ENCODE data around the gene ZBTB20.

Gene ZBTB20

DNA sequence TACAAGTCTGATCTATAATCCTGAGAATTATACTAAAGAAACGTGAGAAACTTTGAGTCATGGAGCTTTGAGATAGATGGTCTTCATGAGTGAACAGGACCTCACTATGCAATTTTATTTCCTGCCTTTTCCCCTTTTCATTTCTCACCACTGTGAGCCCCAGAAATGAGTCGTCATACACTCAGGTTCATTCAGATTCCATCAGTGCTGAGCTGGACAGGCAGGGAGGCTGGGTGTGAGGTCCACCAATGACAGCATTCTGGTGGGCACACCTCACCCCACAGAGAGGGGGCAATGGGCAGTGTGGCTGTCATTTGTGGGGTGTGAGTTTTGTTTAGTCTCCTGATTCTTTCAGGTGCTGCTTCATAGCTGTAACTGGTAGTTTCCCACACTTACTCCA, 836.4 kb downstream of the ZBTB20 start:
- no peak overlapping the region for H2BK120ac ChIP-seq (ENCODE audit: low read depth, low read length)
- no peak overlapping the region for H3K23ac ChIP-seq (ENCODE audit: low read length)
- no peak overlapping the region for H3K27ac ChIP-seq (ENCODE audit: low read depth, low read length)
- no peaks in the 10 kb centered on the region for H3K79me1 ChIP-seq (ENCODE audit: low read length)
- no peak overlapping the region for H4K5ac ChIP-seq (ENCODE audit: low read length)
- no peak overlapping the region for H3K9ac ChIP-seq (ENCODE audit: low read length)
- no peak overlapping the region for H2BK15ac ChIP-seq (replicated peaks; ENCODE audit: low read depth)
- H3K4me2 ChIP-seq (ENCODE audit: low read length): no peak overlapping the region
- no peak overlapping the region for H3K4ac ChIP-seq (ENCODE audit: low read depth, low read length)
- no peak overlapping the region for H2BK5ac ChIP-seq (ENCODE audit: low read length)
- no peak overlapping the region for H3K56ac ChIP-seq (ENCODE audit: low read length)
- no CpG with 5 or more reads among the region's 2 CpGs for WGBS (ENCODE audit: extremely low coverage, insufficient coverage, low lambda C conversion rate)
- no peaks in the 10 kb centered on the region for H3K79me2 ChIP-seq (ENCODE audit: control insufficient read depth, insufficient read depth, low read length)
- H3K18ac ChIP-seq (ENCODE audit: low read length): no peak overlapping the region
- no peak overlapping the region for H4K8ac ChIP-seq (ENCODE audit: low read depth, low read length)
- H3K4me3 ChIP-seq (ENCODE audit: low read length): no peak overlapping the region
- H2AK5ac ChIP-seq (ENCODE audit: low read length): no peak overlapping the region
- no peaks in the 10 kb centered on the region for H3K4me1 ChIP-seq (ENCODE audit: control insufficient read depth, low read depth, low read length)
- no peak for DNase-seq
- no peaks in the 10 kb centered on the region for H3K36me3 ChIP-seq (ENCODE audit: control insufficient read depth, insufficient read depth, low read length)
- H3K27me3 ChIP-seq (ENCODE audit: insufficient read depth, low read length, poor library complexity): no peaks in the 10 kb centered on the region

DNA sequence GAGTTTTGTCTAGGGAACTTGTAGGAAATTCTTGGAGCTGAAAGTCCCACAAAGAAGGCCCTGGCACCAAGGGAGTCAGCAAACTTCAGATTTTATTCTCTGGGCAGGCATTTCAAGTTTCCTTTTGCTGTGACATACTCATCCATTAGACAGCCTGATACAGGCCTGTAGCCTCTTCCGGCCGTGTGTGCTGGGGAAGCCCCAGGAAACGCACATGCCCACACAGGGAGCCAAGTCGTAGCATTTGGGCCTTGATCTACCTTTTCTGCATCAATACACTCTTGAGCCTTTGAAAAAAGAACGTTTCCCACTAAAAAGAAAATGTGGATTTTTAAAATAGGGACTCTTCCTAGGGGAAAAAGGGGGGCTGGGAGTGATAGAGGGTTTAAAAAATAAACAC, 838.3 kb downstream of the ZBTB20 start:
- no peak overlapping the region for H3K4me2 ChIP-seq (ENCODE audit: low read length)
- no peak overlapping the region for H3K18ac ChIP-seq (ENCODE audit: low read length)
- no peak overlapping the region for H3K4me3 ChIP-seq (ENCODE audit: low read length)
- H2AK5ac ChIP-seq (ENCODE audit: low read length): no peak overlapping the region
- no peak overlapping the region for H3K56ac ChIP-seq (ENCODE audit: low read length)
- no peak overlapping the region for H2BK15ac ChIP-seq (replicated peaks; ENCODE audit: low read depth)
- H4K8ac ChIP-seq (ENCODE audit: low read depth, low read length): no peak overlapping the region
- no peak overlapping the region for H3K9ac ChIP-seq (ENCODE audit: low read length)
- WGBS (ENCODE audit: extremely low coverage, insufficient coverage, low lambda C conversion rate): no CpG with 5 or more reads among the region's 5 CpGs
- no peaks in the 10 kb centered on the region for H3K4me1 ChIP-seq (ENCODE audit: control insufficient read depth, low read depth, low read length)
- no peaks in the 10 kb centered on the region for H3K36me3 ChIP-seq (ENCODE audit: control insufficient read depth, insufficient read depth, low read length)
- no peak overlapping the region for H3K27ac ChIP-seq (ENCODE audit: low read depth, low read length)
- H2BK5ac ChIP-seq (ENCODE audit: low read length): no peak overlapping the region
- no peak for DNase-seq
- H3K79me2 ChIP-seq (ENCODE audit: control insufficient read depth, insufficient read depth, low read length): no peaks in the 10 kb centered on the region
- no peak overlapping the region for H3K4ac ChIP-seq (ENCODE audit: low read depth, low read length)
- no peak overlapping the region for H2BK120ac ChIP-seq (ENCODE audit: low read depth, low read length)
- H3K79me1 ChIP-seq (ENCODE audit: low read length): no peaks in the 10 kb centered on the region
- no peak overlapping the region for H3K23ac ChIP-seq (ENCODE audit: low read length)
- no peaks in the 10 kb centered on the region for H3K27me3 ChIP-seq (ENCODE audit: insufficient read depth, low read length, poor library complexity)
- no peak overlapping the region for H4K5ac ChIP-seq (ENCODE audit: low read length)

DNA sequence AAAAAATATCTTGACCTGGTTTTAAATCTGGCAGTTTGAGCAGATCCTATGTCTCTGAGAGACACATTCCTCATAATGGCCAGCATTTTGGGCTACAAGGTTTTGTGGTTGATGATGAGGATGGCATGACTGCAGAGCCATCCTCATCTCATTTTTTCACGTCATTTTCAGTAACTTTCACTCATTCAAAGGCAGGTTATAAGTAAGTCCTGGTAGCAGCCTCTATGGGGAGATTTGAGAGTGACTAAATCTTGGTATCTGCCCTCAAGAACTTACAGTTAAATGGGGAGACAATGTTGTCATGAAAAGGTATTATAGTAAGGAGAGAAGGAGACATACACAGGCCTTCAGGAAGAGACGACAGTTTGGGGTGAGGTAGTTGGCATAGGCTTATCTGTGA, 838.7 kb downstream of the ZBTB20 start:
- DNase-seq: no peak
- Histone ChIP-seq H3K9ac (ENCODE audit: low read length) (no peak overlapping the region), H2AK5ac (ENCODE audit: low read length) (no peak overlapping the region), H2BK120ac (ENCODE audit: low read depth, low read length) (no peak overlapping the region), H3K27me3 (ENCODE audit: insufficient read depth, low read length, poor library complexity) (no peaks in the 10 kb centered on the region), H3K23ac (ENCODE audit: low read length) (no peak overlapping the region), H4K5ac (ENCODE audit: low read length) (no peak overlapping the region), H3K4me3 (ENCODE audit: low read length) (no peak overlapping the region), H3K4me2 (ENCODE audit: low read length) (no peak overlapping the region), H3K36me3 (ENCODE audit: control insufficient read depth, insufficient read depth, low read length) (no peaks in the 10 kb centered on the region), H3K79me2 (ENCODE audit: control insufficient read depth, insufficient read depth, low read length) (no peaks in the 10 kb centered on the region), H3K4ac (ENCODE audit: low read depth, low read length) (no peak overlapping the region), H3K4me1 (ENCODE audit: control insufficient read depth, low read depth, low read length) (no peaks in the 10 kb centered on the region), H2BK15ac (replicated peaks; ENCODE audit: low read depth) (no peak overlapping the region), H3K18ac (ENCODE audit: low read length) (no peak overlapping the region), H3K79me1 (ENCODE audit: low read length) (no peaks in the 10 kb centered on the region), H3K27ac (ENCODE audit: low read depth, low read length) (no peak overlapping the region), H4K8ac (ENCODE audit: low read depth, low read length) (no peak overlapping the region), H2BK5ac (ENCODE audit: low read length) (no peak overlapping the region), H3K56ac (ENCODE audit: low read length) (no peak overlapping the region)
- no CpG with 5 or more reads among the region's 2 CpGs for WGBS (ENCODE audit: extremely low coverage, insufficient coverage, low lambda C conversion rate)

DNA sequence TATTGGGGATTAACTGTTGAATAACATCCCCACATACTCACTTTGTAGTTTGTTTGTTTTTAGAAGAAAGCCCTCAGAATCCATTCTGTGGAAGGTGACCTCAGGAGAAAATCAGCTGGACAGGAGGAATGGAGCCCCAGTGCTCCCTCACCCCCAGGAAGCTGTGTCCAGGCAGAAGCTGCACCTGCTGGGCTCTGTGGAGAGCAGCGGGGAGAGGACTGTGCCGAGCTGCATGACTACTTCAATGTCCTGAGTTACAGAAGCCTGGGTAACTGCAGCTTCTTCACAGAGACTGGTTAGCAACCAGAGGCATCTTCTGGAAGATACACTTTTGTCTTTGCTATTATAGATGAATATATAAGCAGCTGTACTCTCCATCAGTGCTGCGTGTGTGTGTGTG, 839.3 kb downstream of the ZBTB20 start:
- Histone ChIP-seq H3K27me3 (ENCODE audit: insufficient read depth, low read length, poor library complexity) (no peaks in the 10 kb centered on the region), H3K36me3 (ENCODE audit: control insufficient read depth, insufficient read depth, low read length) (no peaks in the 10 kb centered on the region), H3K79me2 (ENCODE audit: control insufficient read depth, insufficient read depth, low read length) (no peaks in the 10 kb centered on the region)

DNA sequence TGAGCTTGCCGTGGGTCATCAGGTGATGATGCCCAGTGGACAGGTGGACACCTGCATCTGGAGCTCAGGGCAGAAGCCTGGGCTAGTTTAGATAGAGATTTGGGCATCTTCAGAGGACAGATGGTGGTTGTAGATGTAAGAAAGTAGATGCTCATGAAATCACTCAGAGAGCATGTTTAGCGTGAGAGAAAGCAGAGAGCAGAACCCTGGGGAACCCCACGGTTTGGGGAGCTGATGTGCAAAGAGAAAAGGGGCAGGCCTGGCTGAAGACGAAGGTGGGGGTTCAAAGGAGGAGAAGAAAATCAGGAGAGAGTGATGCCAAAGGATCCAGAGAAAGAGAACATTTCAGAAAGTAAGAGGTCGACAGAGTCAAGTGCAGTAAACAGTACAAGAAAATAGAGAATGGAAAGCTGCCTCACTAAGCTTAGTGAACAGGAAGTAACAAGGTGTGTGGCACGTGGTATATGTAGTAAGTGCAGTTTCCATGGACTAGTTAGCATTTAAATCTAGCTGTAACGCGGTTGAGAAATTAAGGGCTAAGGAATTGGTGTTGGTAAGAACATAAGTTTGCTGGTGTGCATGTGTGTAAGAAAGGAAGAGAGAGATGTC, 839.8 kb downstream of the ZBTB20 start:
- no peak overlapping the region for H3K27ac ChIP-seq (ENCODE audit: low read depth, low read length)
- H3K79me2 ChIP-seq (ENCODE audit: control insufficient read depth, insufficient read depth, low read length): no peaks in the 10 kb centered on the region
- H3K36me3 ChIP-seq (ENCODE audit: control insufficient read depth, insufficient read depth, low read length): no peaks in the 10 kb centered on the region
- H3K4me1 ChIP-seq (ENCODE audit: control insufficient read depth, low read depth, low read length): no peaks in the 10 kb centered on the region
- no peak overlapping the region for H3K18ac ChIP-seq (ENCODE audit: low read length)
- no peak overlapping the region for H2BK15ac ChIP-seq (replicated peaks; ENCODE audit: low read depth)
- no peak overlapping the region for H3K4me3 ChIP-seq (ENCODE audit: low read length)
- no peak overlapping the region for H2BK120ac ChIP-seq (ENCODE audit: low read depth, low read length)
- no peak overlapping the region for H3K23ac ChIP-seq (ENCODE audit: low read length)
- H2BK5ac ChIP-seq (ENCODE audit: low read length): no peak overlapping the region
- no peaks in the 10 kb centered on the region for H3K27me3 ChIP-seq (ENCODE audit: insufficient read depth, low read length, poor library complexity)
- no peak overlapping the region for H3K9ac ChIP-seq (ENCODE audit: low read length)
- no peak overlapping the region for H2AK5ac ChIP-seq (ENCODE audit: low read length)
- H4K8ac ChIP-seq (ENCODE audit: low read depth, low read length): no peak overlapping the region
- no peak overlapping the region for H4K5ac ChIP-seq (ENCODE audit: low read length)
- H3K56ac ChIP-seq (ENCODE audit: low read length): no peak overlapping the region
- no peak for DNase-seq
- WGBS (ENCODE audit: extremely low coverage, insufficient coverage, low lambda C conversion rate): no CpG with 5 or more reads among the region's 8 CpGs
- H3K4ac ChIP-seq (ENCODE audit: low read depth, low read length): no peak overlapping the region
- no peaks in the 10 kb centered on the region for H3K79me1 ChIP-seq (ENCODE audit: low read length)
- H3K4me2 ChIP-seq (ENCODE audit: low read length): no peak overlapping the region

More for the DNA sequence above, 839.3 kb downstream of the ZBTB20 start:
- no peak overlapping the region for H2BK120ac ChIP-seq (ENCODE audit: low read depth, low read length)
- H4K5ac ChIP-seq (ENCODE audit: low read length): no peak overlapping the region
- H3K56ac ChIP-seq (ENCODE audit: low read length): no peak overlapping the region
- H2BK15ac ChIP-seq (replicated peaks; ENCODE audit: low read depth): no peak overlapping the region
- H2BK5ac ChIP-seq (ENCODE audit: low read length): no peak overlapping the region
- no peak overlapping the region for H3K4me3 ChIP-seq (ENCODE audit: low read length)
- no peak overlapping the region for H3K9ac ChIP-seq (ENCODE audit: low read length)
- no peak overlapping the region for H2AK5ac ChIP-seq (ENCODE audit: low read length)
- no peak overlapping the region for H3K4ac ChIP-seq (ENCODE audit: low read depth, low read length)
- no CpG with 5 or more reads among the region's 3 CpGs for WGBS (ENCODE audit: extremely low coverage, insufficient coverage, low lambda C conversion rate)
- no peak for DNase-seq
- no peaks in the 10 kb centered on the region for H3K4me1 ChIP-seq (ENCODE audit: control insufficient read depth, low read depth, low read length)
- H3K79me1 ChIP-seq (ENCODE audit: low read length): no peaks in the 10 kb centered on the region
- H3K27ac ChIP-seq (ENCODE audit: low read depth, low read length): no peak overlapping the region
- H3K18ac ChIP-seq (ENCODE audit: low read length): no peak overlapping the region
- no peak overlapping the region for H3K23ac ChIP-seq (ENCODE audit: low read length)
- H3K4me2 ChIP-seq (ENCODE audit: low read length): no peak overlapping the region
- H4K8ac ChIP-seq (ENCODE audit: low read depth, low read length): no peak overlapping the region

DNA sequence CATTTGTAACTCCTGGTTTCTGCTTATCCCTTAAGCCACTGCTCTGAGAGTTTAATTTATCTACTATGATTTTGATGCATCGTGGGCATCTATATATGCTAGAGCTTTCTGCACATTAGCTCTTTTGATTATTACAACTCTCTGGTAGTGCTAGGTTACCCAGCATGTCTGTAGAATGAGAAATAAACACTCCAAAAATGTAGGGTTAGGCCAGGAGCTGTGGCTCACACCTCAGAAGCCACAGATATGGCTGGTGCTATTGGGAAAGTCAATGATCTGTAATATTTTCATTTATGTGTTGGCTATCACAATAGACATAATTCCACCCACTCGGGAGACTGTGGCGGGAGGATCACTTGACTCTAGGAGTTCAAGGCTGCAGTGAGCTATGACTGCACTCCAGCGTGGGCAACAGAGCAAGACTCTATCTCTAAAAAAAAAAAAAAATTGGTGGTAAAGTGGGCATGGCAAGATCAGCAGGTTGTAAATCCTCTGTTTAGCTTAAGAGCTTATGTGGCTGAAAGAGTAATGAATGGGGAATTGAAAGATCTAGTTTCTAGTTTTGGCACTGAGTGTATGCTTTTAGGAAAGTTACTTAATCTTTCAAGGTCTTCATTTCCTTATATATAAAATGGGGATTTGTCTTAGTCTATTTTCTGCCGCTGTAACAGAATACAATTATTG, 847.0 kb downstream of the ZBTB20 start:
- H4K5ac ChIP-seq (ENCODE audit: low read length): no peak overlapping the region
- no peaks in the 10 kb centered on the region for H3K36me3 ChIP-seq (ENCODE audit: control insufficient read depth, insufficient read depth, low read length)
- no peaks in the 10 kb centered on the region for H3K79me1 ChIP-seq (ENCODE audit: low read length)
- no peak overlapping the region for H4K8ac ChIP-seq (ENCODE audit: low read depth, low read length)
- WGBS (ENCODE audit: extremely low coverage, insufficient coverage, low lambda C conversion rate): no CpG with 5 or more reads among the region's 5 CpGs
- H3K4me2 ChIP-seq (ENCODE audit: low read length): no peak overlapping the region
- H3K27ac ChIP-seq (ENCODE audit: low read depth, low read length): no peak overlapping the region
- H2AK5ac ChIP-seq (ENCODE audit: low read length): no peak overlapping the region
- DNase-seq: no peak
- H3K4ac ChIP-seq (ENCODE audit: low read depth, low read length): no peak overlapping the region
- no peak overlapping the region for H2BK120ac ChIP-seq (ENCODE audit: low read depth, low read length)
- no peak overlapping the region for H3K56ac ChIP-seq (ENCODE audit: low read length)
- no peak overlapping the region for H3K23ac ChIP-seq (ENCODE audit: low read length)
- H3K79me2 ChIP-seq (ENCODE audit: control insufficient read depth, insufficient read depth, low read length): no peaks in the 10 kb centered on the region
- no peak overlapping the region for H2BK15ac ChIP-seq (replicated peaks; ENCODE audit: low read depth)
- H3K4me3 ChIP-seq (ENCODE audit: low read length): no peak overlapping the region
- H3K18ac ChIP-seq (ENCODE audit: low read length): no peak overlapping the region
- H2BK5ac ChIP-seq (ENCODE audit: low read length): no peak overlapping the region
- no peaks in the 10 kb centered on the region for H3K4me1 ChIP-seq (ENCODE audit: control insufficient read depth, low read depth, low read length)
- no peaks in the 10 kb centered on the region for H3K27me3 ChIP-seq (ENCODE audit: insufficient read depth, low read length, poor library complexity)
- no peak overlapping the region for H3K9ac ChIP-seq (ENCODE audit: low read length)
